PC-9 (cell line): ENCODE data around the gene TBPL1.

Experiments
- EZH2 ChIP-seq: fragments of 200-600 bp; sonication (generic); IDR thresholded peaks from 2 replicates; pipeline ENCODE4 v1.8.0; 2017; ENCODE audit warnings: antibody characterized with exemption, low read depth
- TF ChIP-seq, protein P1 (sequence below): fragments of 200-600 bp; sonication (generic); conservative IDR thresholded peaks from 2 replicates; pipeline ENCODE4 v1.6.1; 2017; ENCODE audit warnings: mixed run types, antibody characterized with exemption, mild to moderate bottlenecking, moderate library complexity

DNA sequence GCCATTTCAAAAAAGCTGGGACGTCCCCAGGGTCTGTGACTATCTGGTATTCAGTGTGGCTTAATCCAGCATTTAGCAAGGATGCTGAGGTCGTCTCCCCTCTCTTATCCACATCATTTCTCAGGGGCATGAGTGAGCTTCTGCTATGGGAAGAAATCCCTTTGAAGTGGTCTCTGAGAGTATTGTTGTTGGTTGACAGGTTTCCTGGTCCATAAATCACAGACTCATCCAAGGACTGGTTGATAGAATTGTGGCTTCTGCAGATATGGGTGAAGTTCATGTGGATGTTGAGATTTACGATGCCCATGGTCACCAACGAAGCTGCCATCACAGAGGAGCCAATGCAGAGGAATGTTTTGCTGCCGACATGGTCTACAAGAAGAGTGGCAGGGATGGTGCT lies 75.4 kb downstream of the TBPL1 start:
- TF ChIP-seq, protein P1, sequence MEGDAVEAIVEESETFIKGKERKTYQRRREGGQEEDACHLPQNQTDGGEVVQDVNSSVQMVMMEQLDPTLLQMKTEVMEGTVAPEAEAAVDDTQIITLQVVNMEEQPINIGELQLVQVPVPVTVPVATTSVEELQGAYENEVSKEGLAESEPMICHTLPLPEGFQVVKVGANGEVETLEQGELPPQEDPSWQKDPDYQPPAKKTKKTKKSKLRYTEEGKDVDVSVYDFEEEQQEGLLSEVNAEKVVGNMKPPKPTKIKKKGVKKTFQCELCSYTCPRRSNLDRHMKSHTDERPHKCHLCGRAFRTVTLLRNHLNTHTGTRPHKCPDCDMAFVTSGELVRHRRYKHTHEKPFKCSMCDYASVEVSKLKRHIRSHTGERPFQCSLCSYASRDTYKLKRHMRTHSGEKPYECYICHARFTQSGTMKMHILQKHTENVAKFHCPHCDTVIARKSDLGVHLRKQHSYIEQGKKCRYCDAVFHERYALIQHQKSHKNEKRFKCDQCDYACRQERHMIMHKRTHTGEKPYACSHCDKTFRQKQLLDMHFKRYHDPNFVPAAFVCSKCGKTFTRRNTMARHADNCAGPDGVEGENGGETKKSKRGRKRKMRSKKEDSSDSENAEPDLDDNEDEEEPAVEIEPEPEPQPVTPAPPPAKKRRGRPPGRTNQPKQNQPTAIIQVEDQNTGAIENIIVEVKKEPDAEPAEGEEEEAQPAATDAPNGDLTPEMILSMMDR, result no peak
- no peak for TF ChIP-seq EZH2
